Measurements from ENCODE around the gene SERAC1.

Gene SERAC1

GRCh38 chr6:158121335-158121734, 46.7 kb downstream of the SERAC1 start:
- no peak for DNase-seq

GRCh38 chr6:158118886-158119285, 49.2 kb downstream of the SERAC1 start:
- no peak for DNase-seq

- DNase-seq: no peak
These were observed 52.6 kb downstream of the SERAC1 start for GRCh38 chr6:158115508-158115907.

GRCh38 chr6:158115102-158115501, 53.0 kb downstream of the SERAC1 start:
- no peak for DNase-seq

- no peak for DNase-seq
These were observed 54.3 kb downstream of the SERAC1 start for GRCh38 chr6:158113802-158114201.

- no peak for DNase-seq
These were observed 56.1 kb downstream of the SERAC1 start for GRCh38 chr6:158111987-158112386.

GRCh38 chr6:158110986-158111385, 57.1 kb downstream of the SERAC1 start:
- DNase-seq: no peak

- peak; percentile 12 for DNase-seq
These were observed 58.3 kb downstream of the SERAC1 start for GRCh38 chr6:158109748-158110147.

- no peak for DNase-seq
These were observed 63.4 kb downstream of the SERAC1 start for GRCh38 chr6:158104696-158105095.

GRCh38 chr6:158103228-158103627, 64.8 kb downstream of the SERAC1 start:
- no peak for DNase-seq

- no peak for DNase-seq
These were observed 72.4 kb downstream of the SERAC1 start for GRCh38 chr6:158095671-158096070.

- DNase-seq: no peak
These were observed 73.0 kb downstream of the SERAC1 start for GRCh38 chr6:158095031-158095430.

GRCh38 chr6:158092806-158093205, 75.3 kb downstream of the SERAC1 start:
- DNase-seq: no peak

GRCh38 chr6:158087224-158087867, 80.7 kb downstream of the SERAC1 start:
- DNase-seq: no peak

GRCh38 chr6:158086504-158087223, 81.4 kb downstream of the SERAC1 start:
- peak; percentile 77 for DNase-seq

GRCh38 chr6:158086054-158086503, 82.0 kb downstream of the SERAC1 start:
- DNase-seq: no peak

- no peak for DNase-seq
These were observed 82.6 kb downstream of the SERAC1 start for GRCh38 chr6:158085261-158086053.

GRCh38 chr6:158083455-158084325, 84.4 kb downstream of the SERAC1 start:
- no peak for DNase-seq

- DNase-seq: no peak
These were observed 86.5 kb downstream of the SERAC1 start for GRCh38 chr6:158081657-158081935.

- DNase-seq: no peak
These were observed 87.0 kb downstream of the SERAC1 start for GRCh38 chr6:158080849-158081656.

GRCh38 chr6:158078320-158078719, 89.7 kb downstream of the SERAC1 start:
- no peak for DNase-seq

GRCh38 chr6:158077676-158078075, 90.4 kb downstream of the SERAC1 start:
- DNase-seq: no peak

Measured in fibroblast of upper back skin (primary cell).